ENCODE data around the gene CHD6. TPM values are rescaled to one million over a fixed set of nuclear protein-coding genes. Genes with fewer than 3 reads are reported as not detected.

CHD6 gene
- total RNA-seq, 1 experiment from 2014 or later, result 27.7 TPM

DNA sequence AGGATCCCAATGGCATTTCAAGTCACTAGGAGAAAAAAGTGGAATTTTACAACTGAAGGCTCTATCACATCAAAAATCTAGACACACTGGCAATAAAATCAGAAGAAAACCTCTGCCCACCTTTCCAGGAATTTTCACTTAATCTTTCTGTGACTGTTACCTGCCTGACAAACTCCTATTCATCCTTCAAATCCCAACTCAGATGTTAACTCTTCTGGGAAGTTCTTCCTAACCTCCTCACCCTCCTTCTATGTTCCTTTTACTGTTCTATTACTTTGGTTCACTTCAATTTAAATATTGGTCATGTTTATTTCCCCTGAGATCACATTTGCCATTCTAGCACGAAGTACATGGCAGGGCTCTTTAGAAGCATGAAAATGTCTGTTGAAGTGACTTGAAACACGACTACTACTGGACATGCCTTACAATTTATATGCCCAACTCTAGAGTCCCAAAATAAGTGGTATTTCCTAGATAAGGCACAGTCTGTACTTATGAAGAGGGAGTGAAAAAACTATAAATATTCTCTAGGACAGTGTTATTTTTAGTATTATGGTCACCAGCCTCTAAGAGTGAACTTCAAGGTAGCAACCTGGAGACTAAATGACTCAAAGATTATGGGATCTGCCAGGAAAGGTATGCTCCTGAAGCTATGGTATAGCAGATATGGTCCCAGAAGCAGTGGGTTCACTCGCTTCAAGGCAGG lies 17.1 kb downstream of the CHD6 start:
- in situ Hi-C loops (cut with HindIII; ENCODE audit: low pct_unique_long_range_greater_than_20kb, low sequenced_read_pairs), result no loop called here
- DNase-seq (ENCODE audit: low read depth, low spot score), result no peak

GRCh38 chr20:41599699-41600104 lies 18.5 kb downstream of the CHD6 start:
- no peak for DNase-seq (ENCODE audit: low read depth, low spot score)
- in situ Hi-C loops (cut with HindIII; ENCODE audit: low pct_unique_long_range_greater_than_20kb, low sequenced_read_pairs), result no loop called here

- no peak for DNase-seq (ENCODE audit: low read depth, low spot score)
- in situ Hi-C loops (cut with HindIII; ENCODE audit: low pct_unique_long_range_greater_than_20kb, low sequenced_read_pairs), result no loop called here
Observed at GRCh38 chr20:41598719-41599118, 19.5 kb downstream of the CHD6 start.

DNA sequence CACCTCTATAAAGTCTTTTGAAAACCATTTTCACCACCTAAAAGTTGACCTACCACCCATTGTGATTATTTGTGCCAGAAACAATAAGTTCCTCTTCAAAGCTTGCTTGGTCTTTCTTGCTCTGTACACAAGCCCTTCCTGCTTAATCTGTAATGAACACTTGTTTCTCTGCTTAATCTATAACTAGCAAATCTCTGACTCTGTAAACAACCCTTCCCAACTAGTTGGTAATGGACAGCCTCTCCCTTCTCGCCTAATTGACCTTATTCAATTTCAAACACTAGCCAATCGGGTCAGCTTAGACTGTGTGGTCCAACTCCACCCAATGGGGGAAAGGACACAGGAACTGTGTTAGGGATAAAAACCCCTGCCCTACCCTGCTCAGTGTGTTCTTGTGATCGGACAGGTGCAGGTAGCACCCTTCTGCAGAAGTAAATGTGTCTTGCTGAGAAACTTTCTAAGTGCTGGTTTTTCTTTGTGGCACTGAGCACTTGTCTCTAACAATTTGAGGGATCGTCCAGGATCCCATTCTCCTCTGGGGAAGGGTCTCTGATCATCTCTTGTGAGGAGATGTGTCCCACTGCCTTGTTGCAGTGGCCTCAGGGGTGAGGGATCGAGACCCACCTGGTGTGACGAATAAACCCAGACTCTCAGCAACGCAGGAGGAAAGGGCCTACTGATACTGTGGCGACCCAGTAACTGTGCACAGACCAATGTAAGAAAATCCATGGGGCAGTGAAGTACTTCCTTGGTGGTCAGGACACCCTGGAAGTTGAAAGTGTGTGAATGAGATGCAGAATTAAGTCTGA lies 23.5 kb downstream of the CHD6 start:
- no peak for DNase-seq (ENCODE audit: low read depth, low spot score)
- in situ Hi-C loops (cut with HindIII; ENCODE audit: low pct_unique_long_range_greater_than_20kb, low sequenced_read_pairs), result no loop called here

DNA sequence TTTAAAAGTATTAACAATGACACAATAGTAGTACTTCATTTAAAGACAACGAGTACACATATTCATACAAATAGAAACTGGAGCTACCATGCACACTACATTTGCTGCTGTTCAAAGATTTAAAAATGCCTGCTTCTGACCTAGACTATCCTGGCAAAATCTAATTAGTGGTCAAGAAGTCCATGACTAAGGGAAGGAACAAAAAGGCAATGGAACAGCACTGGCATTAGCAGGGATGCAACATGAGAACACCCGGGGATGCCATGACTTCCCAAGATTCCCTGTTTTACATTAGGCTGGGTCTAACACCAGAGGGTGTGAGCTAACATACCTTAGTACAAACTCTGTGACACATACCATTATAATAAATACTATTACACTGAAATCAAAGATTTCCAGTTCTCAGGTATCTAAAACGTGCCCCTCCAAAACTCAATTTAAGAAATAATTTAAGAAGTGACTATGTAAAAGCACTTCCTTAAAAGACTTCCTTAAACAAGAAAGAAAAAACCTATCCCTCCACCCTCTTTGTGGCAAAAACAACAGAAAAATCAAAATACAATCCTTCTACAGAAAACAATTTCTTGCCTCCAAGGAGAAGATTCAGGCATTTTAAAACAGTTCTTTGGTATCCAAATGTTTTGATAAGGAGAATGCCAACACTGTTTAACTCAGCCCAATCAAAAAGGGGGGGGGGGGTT lies 25.5 kb downstream of the CHD6 start:
- in situ Hi-C loops (cut with HindIII; ENCODE audit: low pct_unique_long_range_greater_than_20kb, low sequenced_read_pairs), result no loop called here
- DNase-seq (ENCODE audit: low read depth, low spot score), result no peak

GRCh38 chr20:41587956-41588355 lies 30.2 kb downstream of the CHD6 start:
- no peak for DNase-seq (ENCODE audit: low read depth, low spot score)
- in situ Hi-C loops (cut with HindIII; ENCODE audit: low pct_unique_long_range_greater_than_20kb, low sequenced_read_pairs), result no loop called here

GRCh38 chr20:41587523-41587922 lies 30.7 kb downstream of the CHD6 start:
- in situ Hi-C loops (cut with HindIII; ENCODE audit: low pct_unique_long_range_greater_than_20kb, low sequenced_read_pairs), result no loop called here
- no peak for DNase-seq (ENCODE audit: low read depth, low spot score)

GRCh38 chr20:41586772-41587171 lies 31.4 kb downstream of the CHD6 start:
- DNase-seq (ENCODE audit: low read depth, low spot score), result no peak
- in situ Hi-C loops (cut with HindIII; ENCODE audit: low pct_unique_long_range_greater_than_20kb, low sequenced_read_pairs), result no loop called here

DNA sequence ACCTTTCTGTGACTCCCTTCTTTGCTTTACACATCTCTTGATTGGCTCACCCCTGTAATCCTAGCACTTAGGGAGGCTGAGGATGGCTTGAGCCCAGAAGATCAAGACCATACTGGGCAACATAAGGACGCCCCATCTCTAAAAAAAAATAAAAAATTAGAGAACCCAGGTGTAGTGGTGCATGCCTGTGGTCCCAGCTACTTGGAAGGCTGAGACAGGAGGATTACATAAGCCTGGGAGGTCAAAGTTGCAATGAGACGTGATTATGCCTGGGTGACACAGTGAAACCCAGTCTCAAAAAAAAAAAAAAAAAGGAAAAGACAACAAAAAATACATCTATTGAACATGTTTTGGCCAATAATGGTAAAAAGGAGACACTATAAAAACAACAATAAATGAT lies 37.8 kb downstream of the CHD6 start:
- DNase-seq (ENCODE audit: low read depth, low spot score), result no peak
- in situ Hi-C loops (cut with HindIII; ENCODE audit: low pct_unique_long_range_greater_than_20kb, low sequenced_read_pairs), result no loop called here

DNA sequence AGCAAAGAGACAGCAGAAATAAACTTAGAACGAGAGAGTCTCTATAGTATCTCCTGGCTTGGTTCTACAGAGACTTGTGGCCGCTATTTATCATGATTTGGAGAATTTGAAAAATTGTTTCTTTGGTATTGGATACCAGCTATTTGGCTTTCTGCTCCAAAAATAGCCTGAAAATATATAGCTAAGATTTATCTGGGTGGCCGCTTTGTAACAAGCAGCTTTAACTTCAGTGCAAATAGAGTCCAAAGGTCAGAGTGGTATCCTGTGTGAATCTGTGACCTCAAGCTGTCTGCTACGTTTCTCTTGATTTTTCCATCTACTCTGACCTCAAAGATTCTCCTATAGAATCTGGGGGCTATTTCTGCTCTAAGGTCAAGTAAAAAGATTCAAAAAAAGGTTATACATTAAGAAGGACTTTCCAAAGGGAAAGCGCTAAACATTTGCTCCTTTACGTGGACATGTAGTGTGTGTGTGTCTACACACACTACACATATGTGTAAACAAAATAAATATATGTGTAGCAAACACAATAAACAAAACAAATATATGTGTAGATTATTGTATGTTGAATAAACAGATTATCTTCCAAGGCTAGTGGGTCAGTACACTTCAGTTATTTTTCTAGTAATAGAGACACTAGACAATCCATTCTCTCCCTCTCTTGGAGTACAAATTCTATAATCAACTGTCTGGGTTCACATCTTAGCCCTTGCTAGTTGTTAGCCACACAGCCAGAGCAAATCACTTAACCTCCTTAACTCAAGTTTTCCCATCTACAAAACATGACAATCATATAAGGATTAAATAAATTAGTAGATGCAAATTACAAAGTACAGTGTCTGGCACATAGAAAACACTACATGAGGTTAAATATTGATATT lies 40.8 kb downstream of the CHD6 start:
- in situ Hi-C loops (cut with HindIII; ENCODE audit: low pct_unique_long_range_greater_than_20kb, low sequenced_read_pairs), result no loop called here
- no peak for DNase-seq (ENCODE audit: low read depth, low spot score)

DNA sequence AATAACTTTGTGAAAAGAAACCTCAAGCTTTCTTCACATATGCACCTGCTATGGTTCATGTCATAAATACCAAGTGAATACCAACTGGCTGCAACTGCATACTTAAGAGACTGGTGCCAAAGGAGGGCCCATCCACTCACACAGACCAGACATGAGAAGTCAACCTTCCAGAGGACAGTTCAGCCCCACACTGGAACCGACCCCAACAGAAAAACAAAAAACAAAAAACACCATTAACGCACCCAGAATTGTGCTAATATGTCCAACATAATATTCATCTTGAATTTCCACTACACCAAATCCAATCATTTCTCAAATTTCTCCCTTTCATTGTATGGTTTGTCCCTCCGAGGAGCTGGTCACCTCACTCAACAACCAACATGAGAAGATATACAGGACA lies 42.8 kb downstream of the CHD6 start:
- DNase-seq (ENCODE audit: low read depth, low spot score), result no peak
- in situ Hi-C loops (cut with HindIII; ENCODE audit: low pct_unique_long_range_greater_than_20kb, low sequenced_read_pairs), result no loop called here

DNA sequence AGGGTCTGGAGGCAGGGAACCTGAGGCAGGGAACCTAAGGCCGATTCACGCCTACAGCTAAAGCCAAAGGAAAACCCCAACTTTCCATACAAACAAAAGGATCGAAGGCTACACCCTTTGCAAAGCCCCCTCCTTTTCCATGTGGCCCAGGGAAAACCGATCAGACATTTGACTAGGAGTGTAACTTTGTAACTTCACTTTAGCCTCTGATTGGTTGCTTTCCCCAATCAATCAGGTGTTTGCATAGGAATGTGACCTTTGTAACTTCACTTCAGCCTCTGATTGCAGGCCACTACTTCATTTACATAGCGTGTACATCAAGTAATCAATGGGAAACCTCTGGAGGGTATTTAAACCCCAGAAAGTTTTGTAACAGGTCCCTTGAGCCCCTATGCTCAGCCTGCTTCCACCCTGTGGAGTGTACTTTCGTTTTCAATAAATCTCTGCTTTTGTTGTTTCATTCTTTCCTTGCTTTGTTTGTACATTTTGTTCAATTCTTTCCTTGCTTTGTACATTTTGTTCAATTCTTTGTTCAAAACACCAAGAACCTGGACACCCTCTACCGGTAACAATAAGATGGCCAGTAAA lies 43.3 kb downstream of the CHD6 start:
- in situ Hi-C loops (cut with HindIII; ENCODE audit: low pct_unique_long_range_greater_than_20kb, low sequenced_read_pairs), result no loop called here
- DNase-seq (ENCODE audit: low read depth, low spot score), result no peak

- in situ Hi-C loops (cut with HindIII; ENCODE audit: low pct_unique_long_range_greater_than_20kb, low sequenced_read_pairs), result no loop called here
- DNase-seq (ENCODE audit: low read depth, low spot score), result no peak
Observed at GRCh38 chr20:41573955-41574354, 44.2 kb downstream of the CHD6 start.

DNA sequence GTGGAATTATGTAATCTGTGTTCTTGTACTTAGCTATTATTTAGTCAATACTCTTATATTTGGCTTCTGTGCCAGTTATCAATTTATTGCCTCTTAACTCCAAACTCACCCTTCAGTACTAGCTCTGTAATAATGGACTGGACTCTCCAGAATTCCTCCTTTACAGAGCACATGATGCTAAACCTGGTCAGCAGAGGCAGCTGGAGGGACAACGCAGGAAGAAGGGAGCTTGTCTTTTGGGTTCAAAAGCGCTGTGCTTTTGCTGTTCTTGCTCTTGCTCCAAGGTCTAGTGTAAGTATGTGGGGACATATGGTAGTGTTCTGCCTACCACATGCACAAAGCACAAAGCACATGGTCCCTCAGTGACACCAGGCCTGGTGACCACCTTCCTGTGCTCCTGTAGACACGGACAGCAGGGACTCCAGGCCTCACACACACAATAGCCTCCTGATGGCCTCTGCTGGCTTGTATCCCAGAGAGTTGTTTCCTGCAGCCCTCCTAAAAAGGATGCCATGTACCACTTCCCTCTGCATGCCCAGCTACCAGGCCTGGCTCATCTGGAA lies 46.1 kb downstream of the CHD6 start:
- DNase-seq (ENCODE audit: low read depth, low spot score), result no peak
- in situ Hi-C loops (cut with HindIII; ENCODE audit: low pct_unique_long_range_greater_than_20kb, low sequenced_read_pairs), result no loop called here

- in situ Hi-C loops (cut with HindIII; ENCODE audit: low pct_unique_long_range_greater_than_20kb, low sequenced_read_pairs), result no loop called here
- peak; percentile 61 for DNase-seq (ENCODE audit: low read depth, low spot score)
Observed at GRCh38 chr20:41571006-41571405, 47.2 kb downstream of the CHD6 start.

GRCh38 chr20:41570557-41570956 lies 47.6 kb downstream of the CHD6 start:
- in situ Hi-C loops (cut with HindIII; ENCODE audit: low pct_unique_long_range_greater_than_20kb, low sequenced_read_pairs), result no loop called here
- DNase-seq (ENCODE audit: low read depth, low spot score), result no peak

DNA sequence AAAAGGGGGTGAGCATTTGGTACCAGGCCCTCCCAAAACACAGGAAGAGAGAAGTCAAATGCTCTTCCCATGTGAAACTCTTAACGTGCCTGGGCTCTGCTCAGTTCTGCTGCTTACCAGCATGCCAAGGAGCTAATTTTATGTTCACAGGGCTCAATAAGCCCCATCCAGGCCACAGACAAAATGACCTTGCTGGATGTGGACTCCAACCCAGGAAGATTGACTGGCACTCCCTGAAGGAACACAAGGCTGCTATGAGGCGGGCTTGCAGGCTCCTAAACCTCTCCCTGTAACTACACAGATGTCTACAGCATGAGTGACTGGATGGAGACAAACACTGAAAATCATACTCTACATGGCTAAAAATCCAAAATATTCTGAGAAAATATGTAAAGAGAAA lies 50.6 kb downstream of the CHD6 start:
- no peak for DNase-seq (ENCODE audit: low read depth, low spot score)
- in situ Hi-C loops (cut with HindIII; ENCODE audit: low pct_unique_long_range_greater_than_20kb, low sequenced_read_pairs), result no loop called here
